A673 (cell line): Measurements from ENCODE around the gene CBX8.

Source experiments
- CTCF ChIP-seq: fragments of 300-800, 200-600 bp; sonication (generic); conservative IDR thresholded peaks from 2 replicates; pipeline ENCODE4 v1.5.1; 2017; ENCODE audit warnings: low read depth, mild to moderate bottlenecking, antibody characterized with exemption, low read length, moderate library complexity, mixed read lengths
- EZH2 ChIP-seq: fragments of 200-600 bp; sonication (generic); IDR thresholded peaks from 2 replicates; pipeline ENCODE4 v1.6.1; 2017; ENCODE audit warnings: borderline replicate concordance, low read depth, mild to moderate bottlenecking, mixed read lengths, antibody characterized with exemption, low read length; ENCODE audit not compliant: poor library complexity, severe bottlenecking

GRCh38 chr17:79797492-79798298, 818 bp upstream of the CBX8 start:
- TF ChIP-seq CTCF (no peak), EZH2 (no peak)
